GM12878 (cell line): ENCODE results near the gene THOC1. TPM values are rescaled to one million over a fixed set of nuclear protein-coding genes. Genes with fewer than 3 reads are reported as not detected.

ENCODE experiments used
- ATAC-seq: fragments of 200-7000 bp; cut with Tn5 transposase; 3 replicates; pipeline ENCODE4 v1.9.1; 2020; ENCODE audit warnings: mild to moderate bottlenecking, moderate library complexity
- BruUV-seq: library from RNA; stranded (reverse); fragments of 400-500 nt; replicated peaks from 2 replicates; lab custom pipeline; 2021; lab: Mats Ljungman, UMichigan
- CTCF ChIA-PET: fragments of 300-600 bp; sonication (Branson Sonifier 250); formaldehyde crosslinking; extraction: SDS; loops from one replicate; lab custom pipeline; 2021; ENCODE audit warnings: inconsistent platforms; lab: Yijun Ruan, JAX
- POLR2A ChIA-PET: fragments of 350-600 bp; formaldehyde crosslinking; extraction: SDS; loops from one replicate; lab custom pipeline; 2021; ENCODE audit warnings: inconsistent platforms; lab: Charles Lee
- RAD21 ChIA-PET: fragments of 300-600 bp; sonication (Branson Sonifier 250); formaldehyde crosslinking; loops from one replicate; lab custom pipeline; 2023; ENCODE audit warnings: antibody characterized with exemption; ENCODE audit not compliant: unreplicated experiment; lab: Charles Lee
- SMC1A ChIA-PET: fragments of 300-600 bp; sonication (Branson Sonifier 250); formaldehyde crosslinking; loops from one replicate; lab custom pipeline; 2023; ENCODE audit not compliant: unreplicated experiment, uncharacterized antibody; lab: Charles Lee
- DNase-seq: peaks from one replicate; pipeline ENCODE4 v3.0.0-alpha.2; 2011; ENCODE audit warnings: low read depth, low spot score
- FAIRE-seq: peaks from 3 replicates; lab custom pipeline; 2011; peaks lifted over from hg19 to GRCh38; lab: Jason Lieb, UNC
- H2AFZ ChIP-seq: 2 replicates; pipeline ENCODE4 v1.6.0; 2011; ENCODE audit warnings: low read depth, low read length, control low read depth; ENCODE audit not compliant: control insufficient read depth
- H3K27ac ChIP-seq: 2 replicates; pipeline ENCODE4 v1.5.1; 2011; ENCODE audit warnings: control low read depth; ENCODE audit not compliant: control insufficient read depth, insufficient read depth
- H3K27me3 ChIP-seq, 2 experiments: replicated peaks in 1 of 2; 2 replicates each; pipeline versions ENCODE4 v1.6.0 to v1.6.1; 2011; ENCODE audit warnings: low read length in 1 of 2; ENCODE audit not compliant: control insufficient read depth in 2 of 2, insufficient read depth in 2 of 2
- H3K36me3 ChIP-seq, 2 experiments: 2 replicates each; pipeline ENCODE4 v1.5.1; 2011; ENCODE audit warnings: low read length in 1 of 2; ENCODE audit not compliant: control insufficient read depth in 2 of 2, insufficient read depth in 2 of 2
- H3K4me1 ChIP-seq: 2 replicates; pipeline ENCODE4 v1.6.1; 2011; ENCODE audit warnings: mild to moderate bottlenecking, low read length, moderate library complexity, mixed read lengths; ENCODE audit not compliant: control insufficient read depth, insufficient read depth
- H3K4me2 ChIP-seq: 2 replicates; pipeline ENCODE4 v1.6.0; 2011; ENCODE audit warnings: control low read depth; ENCODE audit not compliant: control insufficient read depth, insufficient read depth
- H3K4me3 ChIP-seq: fragments of 200-600 bp; sonication (generic); 2 replicates; pipeline ENCODE4 v1.5.1; 2016
- H3K79me2 ChIP-seq: 2 replicates; pipeline ENCODE4 v1.6.0; 2011; ENCODE audit warnings: low read length; ENCODE audit not compliant: control insufficient read depth, insufficient read depth
- H3K9ac ChIP-seq: 2 replicates; pipeline ENCODE4 v1.8.0; 2011; ENCODE audit warnings: low read length, control low read depth, mixed read lengths; ENCODE audit not compliant: control insufficient read depth, insufficient read depth
- H3K9me3 ChIP-seq: replicated peaks from 3 replicates; pipeline ENCODE4 v1.5.1; 2011; ENCODE audit warnings: mild to moderate bottlenecking, low read length; ENCODE audit not compliant: control insufficient read depth, insufficient read depth
- H4K20me1 ChIP-seq: 2 replicates; pipeline ENCODE4 v1.6.0; 2011; ENCODE audit not compliant: control insufficient read depth, insufficient read depth
- BMI1 ChIP-seq: fragments of 450-650 bp; IDR thresholded peaks from 2 replicates; pipeline ENCODE4 v1.6.1; 2016; ENCODE audit warnings: mild to moderate bottlenecking, moderate library complexity, borderline replicate concordance
- CBFB ChIP-seq: IDR thresholded peaks from 2 replicates; pipeline ENCODE4 v1.6.1; 2016; ENCODE audit warnings: antibody characterized with exemption, low read depth
- CEBPB ChIP-seq, 2 experiments: fragments of 150-350 bp in 1 of 2; IDR thresholded peaks; 2 replicates each; pipeline ENCODE4 v1.6.1; 2012 to 2014; ENCODE audit warnings: low read depth in 2 of 2, low read length in 2 of 2, borderline replicate concordance in 1 of 2, inconsistent platforms in 1 of 2
- CHD1 ChIP-seq: IDR thresholded peaks from 2 replicates; pipeline ENCODE4 v1.6.1; 2012; ENCODE audit warnings: low read depth, low read length, improper control_type of control experiment
- CHD2 ChIP-seq: IDR thresholded peaks from 2 replicates; pipeline ENCODE4 v1.6.1; 2011; ENCODE audit warnings: low read depth, low read length, improper control_type of control experiment, borderline replicate concordance
- CHD4 ChIP-seq: fragments of 200-600 bp; sonication (generic); IDR thresholded peaks from 2 replicates; pipeline ENCODE4 v1.6.1; 2016; ENCODE audit warnings: mild to moderate bottlenecking
- CTCF ChIP-seq, 3 experiments: IDR thresholded peaks in 2 of 3; conservative IDR thresholded peaks in 1 of 3; 2 replicates each; pipeline ENCODE4 v1.5.1; 2011; ENCODE audit warnings: low read depth in 3 of 3, low read length in 3 of 3, mild to moderate bottlenecking in 3 of 3, control low read depth in 2 of 3, moderate library complexity in 2 of 3, inconsistent platforms in 1 of 3, mixed read lengths in 1 of 3; ENCODE audit not compliant: control insufficient read depth in 2 of 3, insufficient read depth in 1 of 3; ENCODE audit errors: extremely low read depth in 1 of 3
- EGR1 ChIP-seq, 2 experiments: IDR thresholded peaks; 1 replicate in 1 of 2; 2 replicates in 1 of 2; pipeline ENCODE4 v1.6.1; 2011 to 2012; ENCODE audit warnings: low read depth in 2 of 2, low read length in 2 of 2, borderline replicate concordance in 1 of 2, mild to moderate bottlenecking in 1 of 2, moderate library complexity in 1 of 2
- ESRRA ChIP-seq: IDR thresholded peaks from 2 replicates; pipeline ENCODE4 v1.6.1; 2012; ENCODE audit warnings: mild to moderate bottlenecking, low read length, improper control_type of control experiment
- FOXK2 ChIP-seq: fragments of 450-650 bp; IDR thresholded peaks from 2 replicates; pipeline ENCODE4 v1.6.1; 2017; ENCODE audit warnings: mild to moderate bottlenecking, moderate library complexity
- HCFC1 ChIP-seq: fragments of 150-350 bp; IDR thresholded peaks from 2 replicates; pipeline ENCODE4 v1.6.1; 2014; ENCODE audit warnings: low read length
- IKZF1 ChIP-seq: fragments of 450-650 bp; conservative IDR thresholded peaks from 2 replicates; pipeline ENCODE4 v1.6.1; 2017; ENCODE audit warnings: antibody characterized with exemption, mild to moderate bottlenecking
- MTA2 ChIP-seq: fragments of 450-650 bp; IDR thresholded peaks from 2 replicates; pipeline ENCODE4 v1.6.1; 2016; ENCODE audit warnings: low read depth, mild to moderate bottlenecking, moderate library complexity
- MXI1 ChIP-seq: fragments of 150-350 bp; IDR thresholded peaks from 2 replicates; pipeline ENCODE4 v1.6.1; 2011; ENCODE audit warnings: low read depth, mild to moderate bottlenecking, inconsistent platforms, low read length, improper control_type of control experiment
- MYC ChIP-seq: IDR thresholded peaks from 2 replicates; pipeline ENCODE4 v1.6.1; 2011; ENCODE audit warnings: mild to moderate bottlenecking, low read length, moderate library complexity, inconsistent platforms; ENCODE audit not compliant: insufficient read depth, insufficient replicate concordance, insufficient read length, severe bottlenecking
- NBN ChIP-seq: fragments of 450-650 bp; IDR thresholded peaks from 2 replicates; pipeline ENCODE4 v1.6.1; 2016
- NKRF ChIP-seq: fragments of 450-650 bp; conservative IDR thresholded peaks from 2 replicates; pipeline ENCODE4 v1.6.1; 2017; ENCODE audit warnings: mild to moderate bottlenecking, moderate library complexity
- NR2C1 ChIP-seq: fragments of 450-650 bp; IDR thresholded peaks from 2 replicates; pipeline ENCODE4 v1.6.1; 2017; ENCODE audit warnings: antibody characterized with exemption, mild to moderate bottlenecking, moderate library complexity
- RBBP5 ChIP-seq: fragments of 200-600 bp; sonication (generic); conservative IDR thresholded peaks from 2 replicates; pipeline ENCODE4 v1.6.1; 2016
- RFX5 ChIP-seq: IDR thresholded peaks from 2 replicates; pipeline ENCODE4 v1.6.1; 2011; ENCODE audit warnings: low read depth, low read length, improper control_type of control experiment
- SIN3A ChIP-seq: IDR thresholded peaks from 2 replicates; pipeline ENCODE4 v1.6.1; 2012; ENCODE audit warnings: low read depth, low read length, improper control_type of control experiment
- SMAD1 ChIP-seq: fragments of 450-650 bp; IDR thresholded peaks from 2 replicates; pipeline ENCODE4 v1.6.1; 2018; ENCODE audit warnings: mild to moderate bottlenecking, low read depth; ENCODE audit not compliant: partially characterized antibody
- SP1 ChIP-seq: IDR thresholded peaks from one replicate; pipeline ENCODE4 v1.6.1; 2011; ENCODE audit warnings: low read depth, low read length
- SUZ12 ChIP-seq: fragments of 200-600 bp; sonication (generic); IDR thresholded peaks from one replicate; pipeline ENCODE4 v1.6.1; 2018; ENCODE audit warnings: antibody characterized with exemption, mild to moderate bottlenecking; ENCODE audit not compliant: unreplicated experiment
- ZZZ3 ChIP-seq: IDR thresholded peaks from 2 replicates; pipeline ENCODE4 v1.6.1; 2011; ENCODE audit warnings: low read depth; ENCODE audit not compliant: control insufficient read depth, insufficient read length
- WGBS: methylation state at CpG from one replicate; pipeline ENCODE4 v1.1.6; 2016; ENCODE audit warnings: low lambda C conversion rate; ENCODE audit not compliant: insufficient replicate concordance, insufficient coverage; ENCODE audit errors: missing lambda C conversion rate; 5-methylcytosine and 5-hydroxymethylcytosine counted together
- in situ Hi-C: fragments of 300-500 bp; cut with MboI; formaldehyde crosslinking; loops from 9 replicates; pipeline ENCODE4 v1.14.3; 2018; ENCODE audit warnings: mixed read lengths
- intact Hi-C: fragments of 100-400 bp; cut with micrococcal nuclease; formaldehyde crosslinking; loops from one replicate; pipeline ENCODE4 v1.14.2; 2022; ENCODE audit not compliant: unreplicated experiment
- polyA plus RNA-seq, 11 experiments: library from polyadenylated mRNA; depleted of rRNA in 4 of 11; unstranded in 6 of 11; stranded (reverse) in 5 of 11; fragments of >200 nt; fragmentation: Nextera tagmentation in 4 of 11; fragmentation: Illumina TruSeq in 1 of 11; extraction: Ambion mirVana in 4 of 11; extraction: Trizol in 1 of 11; gene quantifications; 1 replicate in 1 of 11; 2 replicates in 10 of 11; pipeline versions ENCODE4 v1.2.1 to v1.2.3, GENCODE V29; 2011 to 2016; ENCODE audit warnings: inconsistent platforms in 2 of 11, missing spikeins in 2 of 11, low read depth in 1 of 11
- total RNA-seq, 4 experiments: library from RNA; depleted of rRNA in 3 of 4; stranded (reverse); fragments of >200 nt in 3 of 4; fragmentation: Illumina TruSeq in 1 of 4; extraction: Trizol in 1 of 4; gene quantifications; 2 replicates each; pipeline versions ENCODE4 v1.2.1 to v1.2.3, GENCODE V29; 2013 to 2021

THOC1 gene
- total and polyA plus RNA-seq, 10 of the 15 experiments (the other 5 are each of a cell fraction or from before 2014, with no cell fraction given): 32.8 to 99.8 (median 49.0) TPM

DNA sequence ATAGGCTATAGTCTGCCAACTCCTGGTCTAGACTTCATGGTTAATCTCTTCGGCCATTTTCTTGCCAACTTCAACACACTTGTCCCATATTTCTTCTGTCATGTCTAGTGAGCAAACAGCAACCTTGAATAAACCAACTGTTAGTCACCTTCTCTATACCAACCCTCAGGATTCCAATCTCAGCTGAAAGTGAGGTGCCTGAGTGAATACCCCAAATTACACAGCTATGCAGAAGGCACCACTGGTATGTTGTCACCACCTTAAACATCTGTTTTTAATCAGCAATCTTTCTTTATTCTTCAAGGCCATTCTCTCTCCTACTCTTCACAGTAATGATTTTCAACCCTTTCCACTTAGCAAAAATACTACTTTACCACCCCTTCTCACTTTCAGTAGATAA is 39.3 kb downstream of the THOC1 start (continued):
- no peak for TF ChIP-seq SP1
- no peak for TF ChIP-seq NR2C1
- no peak for TF ChIP-seq MTA2
- no peak for TF ChIP-seq NKRF
- no peak for TF ChIP-seq ZZZ3
- no peak for TF ChIP-seq CHD1
- TF ChIP-seq MYC: no peak
- no peak for TF ChIP-seq RBBP5
- TF ChIP-seq MXI1: no peak
- TF ChIP-seq HCFC1: no peak
- TF ChIP-seq, all 136 proteins: peak for 0

- H3K4me2 ChIP-seq: no peak overlapping the region
- ChIA-PET SMC1A (no interaction called here), RAD21 (no interaction called here), POLR2A (no interaction called here), CTCF (no interaction called here)
- no peaks in the 10 kb centered on the region for H3K4me1 ChIP-seq
- no peaks in the 10 kb centered on the region for H3K27me3 ChIP-seq
- no peak for FAIRE-seq
- BruUV-seq: no TSS peak
- no peaks in the 10 kb centered on the region for H3K79me2 ChIP-seq
- no peak overlapping the region for H3K27ac ChIP-seq
- H3K36me3 ChIP-seq: peaks cover 0 to 16% of the 10 kb centered on the region in 2 experiments; a peak in 3 of 4 replicates
- no peak for DNase-seq
- in situ Hi-C loops (no loop called here), intact Hi-C loops (no loop called here)
- no peak overlapping the region for H3K9ac ChIP-seq
- no peaks in the 10 kb centered on the region for H3K9me3 ChIP-seq
- H4K20me1 ChIP-seq: no peaks in the 10 kb centered on the region
- H3K4me3 ChIP-seq: no peak overlapping the region
- no peak overlapping the region for H2AFZ ChIP-seq
- no peak for ATAC-seq
- 97% methylated on average over 4 of the region's 4 CpGs for WGBS
- TF ChIP-seq EGR1 (IDR thresholded peaks at IDR 0.05; ENCODE audit: borderline replicate concordance in 1 of 2, low read depth in 2 of 2, low read length in 2 of 2) (no peak), CTCF (IDR thresholded peaks at IDR 0.05 in 2 of 3, conservative IDR thresholded peaks at IDR 0.05 in 1 of 3; ENCODE audit: control insufficient read depth in 2 of 3, extremely low read depth in 1 of 3, insufficient read depth in 1 of 3, low read depth in 3 of 3, low read length in 3 of 3) (no peak), NBN (no peak), SIN3A (no peak), FOXK2 (no peak), IKZF1 (no peak), CEBPB (IDR thresholded peaks at IDR 0.05; ENCODE audit: borderline replicate concordance in 1 of 2, low read depth in 2 of 2, low read length in 2 of 2) (no peak), CHD2 (no peak), BMI1 (no peak), ESRRA (no peak), CBFB (no peak), RFX5 (no peak), SMAD1 (no peak), CHD4 (no peak), SUZ12 (no peak)
These were observed 39.9 kb downstream of the THOC1 start for GRCh38 chr18:227902-228301.
